ENCODE measurements around the gene SRCAP. TPM values are rescaled to one million over a fixed set of nuclear protein-coding genes. Genes with fewer than 3 reads are reported as not detected.

Gene SRCAP
- total RNA-seq, 1 donor from 2014 or later, result 66.6 TPM

DNA sequence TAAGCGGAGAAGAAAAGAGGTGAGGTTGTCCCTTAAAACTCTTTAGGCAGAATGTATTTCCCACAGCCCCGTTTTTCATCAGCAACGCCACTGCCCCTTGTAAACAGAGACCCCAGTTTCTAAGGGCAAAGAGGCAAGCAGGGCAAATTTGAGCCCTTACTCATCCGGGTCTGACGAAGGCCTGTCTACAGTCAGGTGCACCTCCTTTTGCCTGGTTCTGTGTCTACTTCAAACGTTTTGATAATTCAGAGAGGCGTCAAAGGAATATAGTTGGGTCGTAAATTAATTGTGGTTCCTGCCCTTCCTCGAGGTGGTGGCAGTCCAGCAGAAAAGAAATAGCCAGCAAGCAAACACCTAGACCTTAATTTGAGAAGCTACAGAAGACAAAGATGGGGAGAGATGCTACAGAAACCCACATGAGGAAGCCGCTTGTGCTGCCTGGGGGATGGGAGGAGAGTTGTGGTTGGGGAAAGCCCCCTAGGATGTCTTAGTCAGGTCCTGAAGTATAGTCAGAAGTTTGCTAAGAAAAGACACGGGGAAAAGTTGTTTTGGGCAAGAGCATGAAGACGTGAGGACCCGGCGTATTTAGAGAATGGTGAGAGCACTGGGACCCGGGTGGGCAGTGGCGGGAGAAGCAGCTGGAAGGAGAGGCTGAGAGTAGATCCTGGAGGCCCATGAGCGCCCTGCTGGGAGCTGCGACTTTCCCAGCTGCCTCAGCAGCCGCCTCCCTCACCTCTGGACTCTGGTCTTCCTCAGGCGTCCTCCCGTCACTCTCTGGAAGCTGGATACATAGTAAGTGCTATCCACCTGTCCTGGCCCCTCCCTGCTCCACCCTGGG, 38.3 kb upstream of the SRCAP start:
- ATAC-seq (no peak), DNase-seq (no peak)
- intact Hi-C loops (cut with DNase I), result no loop called here
- Histone ChIP-seq H3K36me3 (peaks cover 59% of the 10 kb centered on the region), H3K9me3 (no peaks in the 10 kb centered on the region), H3K27me3 (no peaks in the 10 kb centered on the region), H3K4me3 (peak overlapping the region; percentile 83), H3K27ac (peak overlapping the region; percentile 100), H3K4me1 (peaks cover 31% of the 10 kb centered on the region)
- TF ChIP-seq, protein P1, sequence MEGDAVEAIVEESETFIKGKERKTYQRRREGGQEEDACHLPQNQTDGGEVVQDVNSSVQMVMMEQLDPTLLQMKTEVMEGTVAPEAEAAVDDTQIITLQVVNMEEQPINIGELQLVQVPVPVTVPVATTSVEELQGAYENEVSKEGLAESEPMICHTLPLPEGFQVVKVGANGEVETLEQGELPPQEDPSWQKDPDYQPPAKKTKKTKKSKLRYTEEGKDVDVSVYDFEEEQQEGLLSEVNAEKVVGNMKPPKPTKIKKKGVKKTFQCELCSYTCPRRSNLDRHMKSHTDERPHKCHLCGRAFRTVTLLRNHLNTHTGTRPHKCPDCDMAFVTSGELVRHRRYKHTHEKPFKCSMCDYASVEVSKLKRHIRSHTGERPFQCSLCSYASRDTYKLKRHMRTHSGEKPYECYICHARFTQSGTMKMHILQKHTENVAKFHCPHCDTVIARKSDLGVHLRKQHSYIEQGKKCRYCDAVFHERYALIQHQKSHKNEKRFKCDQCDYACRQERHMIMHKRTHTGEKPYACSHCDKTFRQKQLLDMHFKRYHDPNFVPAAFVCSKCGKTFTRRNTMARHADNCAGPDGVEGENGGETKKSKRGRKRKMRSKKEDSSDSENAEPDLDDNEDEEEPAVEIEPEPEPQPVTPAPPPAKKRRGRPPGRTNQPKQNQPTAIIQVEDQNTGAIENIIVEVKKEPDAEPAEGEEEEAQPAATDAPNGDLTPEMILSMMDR (IDR thresholded peaks at IDR 0.05), result no peak

DNA sequence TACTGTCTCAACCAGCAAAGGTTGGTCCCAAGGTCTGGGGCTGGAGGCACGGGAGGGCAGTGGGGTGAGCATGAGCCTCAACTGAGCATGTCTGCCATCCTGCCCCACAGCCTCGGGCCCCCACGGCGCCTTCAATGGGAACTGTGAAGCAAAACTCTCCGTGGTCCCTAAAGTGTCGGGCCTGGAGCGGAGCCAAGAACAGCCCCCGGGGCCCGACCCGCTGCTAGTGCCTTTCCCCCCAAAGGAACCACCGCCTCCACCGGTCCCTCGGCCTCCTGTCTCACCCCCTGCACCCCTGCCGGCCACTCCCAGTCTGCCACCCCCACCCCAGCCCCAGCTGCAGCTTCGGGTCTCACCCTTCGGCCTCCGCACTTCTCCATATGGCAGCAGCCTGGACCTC, 36.5 kb upstream of the SRCAP start:
- no peak for DNase-seq
- Histone ChIP-seq H3K9me3 (no peaks in the 10 kb centered on the region), H3K27ac (no peak overlapping the region), H3K27me3 (no peaks in the 10 kb centered on the region), H3K36me3 (peaks cover 64% of the 10 kb centered on the region), H3K4me1 (peaks cover 22% of the 10 kb centered on the region), H3K4me3 (no peak overlapping the region)
- TF ChIP-seq, protein P1 (IDR thresholded peaks at IDR 0.05), result no peak
- intact Hi-C loops (cut with DNase I), result no loop called here
- no peak for ATAC-seq

DNA sequence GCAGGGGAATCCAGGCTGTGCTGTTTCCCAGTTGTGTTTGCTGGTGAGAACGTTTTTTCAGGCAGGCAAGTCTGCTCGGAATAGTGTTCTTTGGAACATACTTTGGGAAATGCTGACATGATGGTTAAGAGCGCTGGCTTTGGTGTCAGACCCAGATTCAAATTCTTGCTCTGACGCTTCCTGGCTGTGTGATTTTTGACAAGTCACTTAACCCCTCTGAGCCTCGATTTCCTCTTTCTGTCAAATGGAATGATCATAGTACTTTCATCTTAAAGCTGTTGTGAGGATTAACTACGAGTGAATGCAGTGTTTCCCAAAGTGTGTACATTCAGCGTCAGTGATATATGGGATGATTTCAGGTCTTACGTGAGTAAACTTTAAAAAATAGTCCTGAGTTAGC, 35.9 kb upstream of the SRCAP start:
- Histone ChIP-seq H3K27me3 (no peaks in the 10 kb centered on the region), H3K4me1 (peaks cover 21% of the 10 kb centered on the region), H3K27ac (no peak overlapping the region), H3K36me3 (peaks cover 70% of the 10 kb centered on the region), H3K4me3 (no peak overlapping the region), H3K9me3 (no peaks in the 10 kb centered on the region)
- ATAC-seq (no peak), DNase-seq (no peak)
- intact Hi-C loops (cut with DNase I), result no loop called here
- TF ChIP-seq, protein P1 (IDR thresholded peaks at IDR 0.05), result no peak

DNA sequence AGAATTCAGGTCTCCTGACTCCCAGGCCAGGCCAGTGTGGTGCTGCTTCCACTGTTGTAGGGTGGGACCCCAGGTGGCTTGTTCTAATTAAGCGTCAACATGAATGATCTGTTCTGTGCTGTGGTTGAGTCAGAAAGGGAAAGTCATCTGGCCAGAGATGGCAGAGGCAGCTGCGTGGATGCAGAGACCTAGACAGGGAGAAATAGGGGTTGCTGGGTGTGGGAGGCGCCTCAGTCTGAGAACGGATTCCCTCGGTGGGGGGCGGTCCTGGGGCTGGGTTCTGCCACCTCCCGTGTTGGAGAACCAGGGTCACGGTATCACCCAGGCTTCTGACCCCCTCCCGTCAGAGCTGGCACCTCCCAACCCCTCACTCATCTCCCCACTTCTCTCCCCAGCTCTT, 35.2 kb upstream of the SRCAP start:
- ATAC-seq (no peak), DNase-seq (no peak)
- H3K27me3 ChIP-seq, result no peaks in the 10 kb centered on the region
- H3K9me3 ChIP-seq, result no peaks in the 10 kb centered on the region
- no peak overlapping the region for H3K4me3 ChIP-seq
- peaks cover 21% of the 10 kb centered on the region for H3K4me1 ChIP-seq
- H3K27ac ChIP-seq, result no peak overlapping the region
- H3K36me3 ChIP-seq, result peaks cover 78% of the 10 kb centered on the region
- intact Hi-C loops (cut with DNase I), result no loop called here
- TF ChIP-seq, protein P1 (IDR thresholded peaks at IDR 0.05), result no peak

DNA sequence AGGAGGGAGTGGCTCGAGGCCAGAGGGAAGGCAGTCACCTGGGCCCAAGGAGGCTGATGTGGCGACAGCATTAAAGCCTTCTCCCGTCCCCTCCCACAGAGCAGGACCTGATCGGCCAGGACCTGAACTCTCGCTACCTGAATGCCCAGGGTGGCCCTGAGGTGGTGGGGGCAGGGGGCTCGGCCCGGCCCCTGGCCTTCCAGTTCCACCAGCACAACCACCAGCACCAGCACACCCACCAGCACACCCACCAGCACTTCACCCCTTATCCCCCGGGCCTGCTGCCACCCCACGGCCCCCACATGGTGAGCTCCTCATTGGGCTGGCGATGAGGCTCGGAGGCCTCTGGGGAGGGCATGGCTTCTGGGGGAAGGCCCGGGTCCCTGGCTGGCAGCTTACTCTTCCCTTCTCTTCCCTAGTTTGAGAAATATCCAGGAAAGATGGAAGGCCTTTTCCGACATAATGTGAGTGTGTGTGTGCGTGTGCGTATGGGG, 34.3 kb upstream of the SRCAP start:
- H3K27me3 ChIP-seq, result no peaks in the 10 kb centered on the region
- H3K4me3 ChIP-seq, result no peak overlapping the region
- H3K27ac ChIP-seq, result no peak overlapping the region
- H3K4me1 ChIP-seq, result peaks cover 21% of the 10 kb centered on the region
- intact Hi-C loops (cut with DNase I), result no loop called here
- no peak for ATAC-seq
- TF ChIP-seq, protein P1 (IDR thresholded peaks at IDR 0.05), result no peak
- no peak for DNase-seq
- no peaks in the 10 kb centered on the region for H3K9me3 ChIP-seq
- peaks cover 86% of the 10 kb centered on the region for H3K36me3 ChIP-seq
